ENCODE results near the gene SCN4B. TPM values are rescaled to one million over a fixed set of nuclear protein-coding genes. Genes with fewer than 3 reads are reported as not detected.

The SCN4B gene
- total RNA-seq, 1 donor from 2014 or later, result 0.79 TPM

GRCh38 chr11:118166641-118167040 lies 14.0 kb upstream of the SCN4B start:
- Histone ChIP-seq H3K27me3 (ENCODE audit: control insufficient read depth, insufficient read depth, low read length) (peaks cover 43% of the 10 kb centered on the region), H3K36me3 (ENCODE audit: control insufficient read depth, insufficient read depth, low read length) (no peaks in the 10 kb centered on the region), H3K4me3 (ENCODE audit: low read depth, low read length) (no peak overlapping the region)
- DNase-seq (ENCODE audit: low read depth), result no peak
- TF ChIP-seq CTCF (IDR thresholded peaks at IDR 0.05; ENCODE audit: insufficient read depth, low read length, poor library complexity, severe bottlenecking), result no peak

GRCh38 chr11:118164885-118165284 lies 12.3 kb upstream of the SCN4B start:
- no peak for TF ChIP-seq CTCF (IDR thresholded peaks at IDR 0.05; ENCODE audit: insufficient read depth, low read length, poor library complexity, severe bottlenecking)
- DNase-seq (ENCODE audit: low read depth), result no peak

GRCh38 chr11:118163494-118163893 lies 10.9 kb upstream of the SCN4B start:
- no peak for DNase-seq (ENCODE audit: low read depth)
- H3K4me3 ChIP-seq (ENCODE audit: low read depth, low read length), result no peak overlapping the region
- H3K36me3 ChIP-seq (ENCODE audit: control insufficient read depth, insufficient read depth, low read length), result no peaks in the 10 kb centered on the region
- TF ChIP-seq CTCF (IDR thresholded peaks at IDR 0.05; ENCODE audit: insufficient read depth, low read length, poor library complexity, severe bottlenecking), result no peak
- peaks cover 47% of the 10 kb centered on the region for H3K27me3 ChIP-seq (ENCODE audit: control insufficient read depth, insufficient read depth, low read length)

More at GRCh38 chr11:118164885-118165284, 12.3 kb upstream of the SCN4B start:
- Histone ChIP-seq H3K36me3 (ENCODE audit: control insufficient read depth, insufficient read depth, low read length) (no peaks in the 10 kb centered on the region), H3K27me3 (ENCODE audit: control insufficient read depth, insufficient read depth, low read length) (peaks cover 46% of the 10 kb centered on the region), H3K4me3 (ENCODE audit: low read depth, low read length) (no peak overlapping the region)

GRCh38 chr11:118162846-118163245 lies 10.2 kb upstream of the SCN4B start:
- no peaks in the 10 kb centered on the region for H3K36me3 ChIP-seq (ENCODE audit: control insufficient read depth, insufficient read depth, low read length)
- H3K4me3 ChIP-seq (ENCODE audit: low read depth, low read length), result no peak overlapping the region
- no peak for TF ChIP-seq CTCF (IDR thresholded peaks at IDR 0.05; ENCODE audit: insufficient read depth, low read length, poor library complexity, severe bottlenecking)
- peaks cover 51% of the 10 kb centered on the region for H3K27me3 ChIP-seq (ENCODE audit: control insufficient read depth, insufficient read depth, low read length)
- DNase-seq (ENCODE audit: low read depth), result no peak

GRCh38 chr11:118161786-118162185 lies 9.2 kb upstream of the SCN4B start:
- peaks cover 59% of the 10 kb centered on the region for H3K27me3 ChIP-seq (ENCODE audit: control insufficient read depth, insufficient read depth, low read length)
- H3K4me3 ChIP-seq (ENCODE audit: low read depth, low read length), result no peak overlapping the region
- no peak for TF ChIP-seq CTCF (IDR thresholded peaks at IDR 0.05; ENCODE audit: insufficient read depth, low read length, poor library complexity, severe bottlenecking)
- H3K36me3 ChIP-seq (ENCODE audit: control insufficient read depth, insufficient read depth, low read length), result no peaks in the 10 kb centered on the region
- no peak for DNase-seq (ENCODE audit: low read depth)

GRCh38 chr11:118157186-118157895 lies 4.7 kb upstream of the SCN4B start:
- Histone ChIP-seq H3K4me3 (ENCODE audit: low read depth, low read length) (no peak overlapping the region), H3K36me3 (ENCODE audit: control insufficient read depth, insufficient read depth, low read length) (no peaks in the 10 kb centered on the region), H3K27me3 (ENCODE audit: control insufficient read depth, insufficient read depth, low read length) (peaks cover 91% of the 10 kb centered on the region)
- TF ChIP-seq CTCF (IDR thresholded peaks at IDR 0.05; ENCODE audit: insufficient read depth, low read length, poor library complexity, severe bottlenecking), result no peak
- DNase-seq (ENCODE audit: low read depth), result no peak
